MM.1S (cell line): ENCODE measurements around the gene NUMBL.

Experiments used
- CTCF ChIP-seq: fragments of 300-600 bp; sonication (generic); IDR thresholded peaks from 2 replicates; pipeline ENCODE4 v1.5.1; 2016; ENCODE audit warnings: antibody characterized with exemption, low read length, mixed read lengths
- EZH2 ChIP-seq: fragments of 300-600 bp; sonication (generic); optimal IDR thresholded peaks from 2 replicates; pipeline ENCODE3; 2017; ENCODE audit warnings: low read depth, mild to moderate bottlenecking, antibody characterized with exemption, low read length, mixed read lengths

- TF ChIP-seq CTCF (no peak), EZH2 (no peak)
These were observed 5.4 kb upstream of the NUMBL start for GRCh38 chr19:40695881-40696280.
